Subcutaneous abdominal adipose tissue (tissue), 5 donors: ENCODE data around the gene CDK5RAP2.

Source experiments
- H3K27ac ChIP-seq: one replicate; pipeline ENCODE4 v1.7.0; 2013; ENCODE audit warnings: low read depth, mild to moderate bottlenecking, inconsistent platforms, low read length, moderate library complexity
- H3K27me3 ChIP-seq, 5 donors: one replicate each; pipeline ENCODE4 v1.7.0; 2013; ENCODE audit warnings: low read length in 5 of 5, inconsistent platforms in 1 of 5; ENCODE audit not compliant: control insufficient read depth in 5 of 5, insufficient read depth in 4 of 5
- H3K36me3 ChIP-seq, 5 donors: one replicate each; pipeline ENCODE4 v1.7.0; 2013; ENCODE audit warnings: low read length in 5 of 5; ENCODE audit not compliant: control insufficient read depth in 5 of 5, insufficient read depth in 5 of 5
- H3K4me1 ChIP-seq, 5 donors: one replicate each; pipeline ENCODE4 v1.7.0; 2013; ENCODE audit warnings: low read length in 5 of 5, mild to moderate bottlenecking in 3 of 5, moderate library complexity in 1 of 5; ENCODE audit not compliant: control insufficient read depth in 5 of 5, insufficient read depth in 5 of 5
- H3K4me3 ChIP-seq, 5 donors: one replicate each; pipeline ENCODE4 v1.7.0; 2013; ENCODE audit warnings: low read length in 5 of 5, low read depth in 1 of 5
- H3K9ac ChIP-seq, 5 donors: one replicate each; pipeline ENCODE4 v1.7.0; 2013; ENCODE audit warnings: low read length in 5 of 5, mild to moderate bottlenecking in 4 of 5, moderate library complexity in 3 of 5
- H3K9me3 ChIP-seq, 5 donors: one replicate each; pipeline ENCODE4 v1.7.0; 2013; ENCODE audit warnings: low read length in 5 of 5; ENCODE audit not compliant: control insufficient read depth in 5 of 5
- donor health status: healthy.
- donor health status: healthy.
- donor health status: healthy.
- donor health status: healthy.
- donor health status: healthy.

The CDK5RAP2 gene

GRCh38 chr9:120569556-120569955, 10.4 kb downstream of the CDK5RAP2 start:
- Histone ChIP-seq H3K9me3 (no peaks in the 10 kb centered on the region), H3K4me3 (no peak overlapping the region), H3K27ac (no peak overlapping the region)

GRCh38 chr9:120568816-120569215, 11.2 kb downstream of the CDK5RAP2 start:
- Histone ChIP-seq H3K36me3 (peaks cover 30 to 78% (median 62%) of the 10 kb centered on the region in 5 donors), H3K9me3 (no peaks in the 10 kb centered on the region), H3K4me3 (no peak overlapping the region), H3K27ac (no peak overlapping the region), H3K4me1 (peaks cover 0 to 24% (median 12%) of the 10 kb centered on the region in 5 donors), H3K9ac (no peak overlapping the region), H3K27me3 (no peaks in the 10 kb centered on the region)

More at GRCh38 chr9:120569556-120569955, 10.4 kb downstream of the CDK5RAP2 start:
- Histone ChIP-seq H3K36me3 (peaks cover 28 to 74% (median 61%) of the 10 kb centered on the region in 5 donors), H3K9ac (no peak overlapping the region), H3K4me1 (peaks cover 0 to 24% (median 12%) of the 10 kb centered on the region in 5 donors), H3K27me3 (no peaks in the 10 kb centered on the region)

- Histone ChIP-seq H3K27ac (no peak overlapping the region), H3K4me1 (peaks cover 0 to 23% (median 12%) of the 10 kb centered on the region in 5 donors), H3K4me3 (no peak overlapping the region), H3K36me3 (peaks cover 31 to 88% (median 69%) of the 10 kb centered on the region in 5 donors), H3K9me3 (no peaks in the 10 kb centered on the region), H3K9ac (no peak overlapping the region), H3K27me3 (no peaks in the 10 kb centered on the region)
Measured at GRCh38 chr9:120567874-120568273, 12.1 kb downstream of the CDK5RAP2 start.

GRCh38 chr9:120567081-120567480, 12.9 kb downstream of the CDK5RAP2 start:
- no peak overlapping the region for H3K4me3 ChIP-seq
- H3K27ac ChIP-seq = no peak overlapping the region
- H3K27me3 ChIP-seq = no peaks in the 10 kb centered on the region
- peaks cover 31 to 95% (median 71%) of the 10 kb centered on the region in 5 donors for H3K36me3 ChIP-seq
- H3K4me1 ChIP-seq = peaks cover 0 to 17% (median 11%) of the 10 kb centered on the region in 5 donors
- no peak overlapping the region for H3K9ac ChIP-seq
- H3K9me3 ChIP-seq = no peaks in the 10 kb centered on the region

- peaks cover 35 to 79% (median 56%) of the 10 kb centered on the region in 5 donors for H3K36me3 ChIP-seq
Measured at GRCh38 chr9:120564589-120564988, 15.4 kb downstream of the CDK5RAP2 start.

GRCh38 chr9:120562861-120563443, 17.0 kb downstream of the CDK5RAP2 start:
- Histone ChIP-seq H3K36me3 (peaks cover 27 to 62% (median 42%) of the 10 kb centered on the region in 5 donors), H3K9ac (no peak overlapping the region), H3K27me3 (no peaks in the 10 kb centered on the region), H3K9me3 (no peaks in the 10 kb centered on the region), H3K4me3 (no peak overlapping the region), H3K27ac (no peak overlapping the region), H3K4me1 (no peaks in the 10 kb centered on the region)

More at GRCh38 chr9:120564589-120564988, 15.4 kb downstream of the CDK5RAP2 start:
- no peaks in the 10 kb centered on the region for H3K4me1 ChIP-seq
- no peaks in the 10 kb centered on the region for H3K9me3 ChIP-seq
- no peak overlapping the region for H3K4me3 ChIP-seq
- H3K27ac ChIP-seq = no peak overlapping the region
- H3K9ac ChIP-seq = no peak overlapping the region
- no peaks in the 10 kb centered on the region for H3K27me3 ChIP-seq

GRCh38 chr9:120561709-120562108, 18.3 kb downstream of the CDK5RAP2 start:
- Histone ChIP-seq H3K27ac (no peak overlapping the region), H3K27me3 (no peaks in the 10 kb centered on the region), H3K36me3 (peaks cover 18 to 56% (median 32%) of the 10 kb centered on the region in 5 donors)

GRCh38 chr9:120559546-120559945, 20.4 kb downstream of the CDK5RAP2 start:
- Histone ChIP-seq H3K9ac (no peak overlapping the region), H3K27ac (no peak overlapping the region), H3K36me3 (peaks cover 14 to 39% (median 20%) of the 10 kb centered on the region in 5 donors), H3K9me3 (no peaks in the 10 kb centered on the region), H3K4me3 (no peak overlapping the region), H3K27me3 (no peaks in the 10 kb centered on the region), H3K4me1 (peaks cover 0 to 1% (median 0%) of the 10 kb centered on the region in 5 donors)

More at GRCh38 chr9:120561709-120562108, 18.3 kb downstream of the CDK5RAP2 start:
- no peak overlapping the region for H3K9ac ChIP-seq
- no peak overlapping the region for H3K4me3 ChIP-seq
- no peaks in the 10 kb centered on the region for H3K9me3 ChIP-seq
- H3K4me1 ChIP-seq = no peaks in the 10 kb centered on the region

GRCh38 chr9:120558454-120558853, 21.5 kb downstream of the CDK5RAP2 start:
- Histone ChIP-seq H3K9me3 (no peaks in the 10 kb centered on the region), H3K9ac (no peak overlapping the region), H3K4me3 (no peak overlapping the region), H3K4me1 (peaks cover 0 to 1% (median 0%) of the 10 kb centered on the region in 5 donors), H3K27me3 (no peaks in the 10 kb centered on the region), H3K36me3 (peaks cover 12 to 31% (median 17%) of the 10 kb centered on the region in 5 donors), H3K27ac (no peak overlapping the region)

- Histone ChIP-seq H3K27me3 (no peaks in the 10 kb centered on the region), H3K27ac (no peak overlapping the region), H3K4me1 (peaks cover 0 to 1% (median 0%) of the 10 kb centered on the region in 5 donors), H3K9ac (no peak overlapping the region), H3K36me3 (peaks cover 7 to 24% (median 9%) of the 10 kb centered on the region in 5 donors), H3K9me3 (no peaks in the 10 kb centered on the region), H3K4me3 (no peak overlapping the region)
Measured at GRCh38 chr9:120557205-120557604, 22.8 kb downstream of the CDK5RAP2 start.
